Stimulated activated naive CD4-positive, alpha-beta T cell (primary cell): ENCODE results near the gene DPP10.

Experiments used
- DNase-seq, 6 experiments: peaks; one replicate each; lab custom pipeline; 2025; lab: John Stamatoyannopoulos, UW

DPP10 gene

DNA sequence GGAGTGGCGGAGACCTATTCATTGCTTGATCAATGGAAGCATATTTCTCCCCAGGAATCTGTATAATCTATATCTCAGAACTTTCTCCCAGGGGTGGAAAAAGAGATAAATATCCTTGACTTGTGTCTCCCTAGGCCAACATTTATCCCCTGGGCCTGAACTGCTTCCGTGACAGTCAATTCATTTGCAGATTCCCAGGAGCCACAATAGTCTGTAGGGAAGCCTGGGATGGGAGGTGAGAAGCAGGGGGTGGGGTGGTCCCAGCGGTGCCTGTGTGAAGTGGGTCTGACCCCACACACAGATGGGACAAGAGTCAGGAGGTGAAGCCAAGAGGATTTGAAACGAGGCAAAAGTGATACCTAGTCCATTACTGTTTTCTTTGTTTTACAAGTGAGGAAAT, 166.8 kb downstream of the DPP10 start:
- no peak for DNase-seq

DNA sequence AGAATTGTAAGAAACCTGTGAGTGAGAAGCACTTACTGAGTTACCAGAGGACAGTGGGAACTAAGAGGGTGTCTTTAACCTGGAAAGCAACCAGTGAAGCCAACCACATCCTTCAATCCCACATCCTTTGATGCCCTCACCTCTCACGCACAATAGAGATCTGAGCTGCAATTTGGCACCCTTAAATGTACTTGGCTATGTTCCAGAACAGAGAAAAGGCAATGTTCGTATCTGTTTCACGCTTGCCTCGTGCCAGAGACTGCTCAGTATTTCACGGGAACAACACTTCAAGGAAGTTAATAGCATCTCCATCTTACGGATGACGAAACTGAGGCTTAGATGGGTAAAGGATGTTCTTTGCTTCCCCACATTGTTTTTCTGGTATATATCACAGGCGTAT, 167.4 kb downstream of the DPP10 start:
- DNase-seq: no peak

DNA sequence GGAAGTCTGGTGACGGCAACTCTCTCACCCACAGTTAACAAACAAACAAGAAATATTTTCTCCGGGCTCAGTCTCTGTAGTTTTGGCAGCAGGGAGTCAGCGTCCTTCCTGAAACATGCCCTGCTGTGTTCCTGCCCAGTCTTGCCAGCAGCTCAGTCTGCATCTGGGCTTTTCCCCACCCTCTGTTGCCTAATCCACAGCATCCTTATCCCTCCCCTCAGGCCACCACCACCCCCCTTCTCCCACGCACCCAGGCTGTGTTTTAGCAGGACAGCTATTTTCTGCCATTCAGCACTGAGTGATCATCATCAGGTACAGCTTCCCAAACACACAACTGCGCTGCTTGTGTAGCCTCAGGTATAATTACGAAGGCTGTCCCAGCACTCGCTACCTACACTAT, 168.2 kb downstream of the DPP10 start:
- DNase-seq: no peak

DNA sequence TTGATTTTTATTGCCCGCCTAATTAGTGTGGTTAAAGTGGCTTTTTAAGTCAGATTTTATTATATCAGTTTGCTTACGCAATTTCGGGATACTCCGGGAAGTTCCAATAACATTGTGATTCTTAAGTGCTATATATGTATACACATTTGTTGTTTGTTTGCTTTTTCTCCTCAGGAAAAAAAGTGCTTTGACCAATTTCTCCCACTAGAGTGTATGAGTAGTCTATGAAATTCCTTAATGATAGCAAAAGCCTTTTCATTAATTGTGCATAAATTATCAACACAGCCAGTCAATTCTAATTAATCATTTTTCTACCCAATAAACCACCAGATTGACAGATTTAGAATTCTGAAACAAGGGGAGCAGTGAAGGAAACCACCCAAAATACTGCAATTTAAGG, 172.2 kb downstream of the DPP10 start:
- no peak for DNase-seq

DNA sequence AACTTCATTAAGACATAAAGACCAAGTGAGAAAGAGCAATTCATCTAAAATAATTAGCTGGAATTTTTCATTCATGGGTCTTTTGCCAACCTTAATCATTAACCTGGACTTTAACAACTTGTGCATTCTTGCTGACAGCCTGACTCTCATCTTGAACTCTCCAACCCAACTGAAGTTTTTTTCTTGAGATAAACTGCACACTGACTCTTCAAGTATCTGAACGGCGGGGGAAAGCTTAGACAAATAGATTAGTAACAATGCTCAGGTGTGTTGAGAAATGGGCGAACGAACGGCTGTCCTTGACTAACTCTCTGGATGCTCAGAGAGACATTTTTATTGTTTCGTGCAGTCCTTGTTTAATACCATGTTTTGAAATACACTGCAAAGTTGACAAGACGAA, 186.0 kb downstream of the DPP10 start:
- no peak for DNase-seq

DNA sequence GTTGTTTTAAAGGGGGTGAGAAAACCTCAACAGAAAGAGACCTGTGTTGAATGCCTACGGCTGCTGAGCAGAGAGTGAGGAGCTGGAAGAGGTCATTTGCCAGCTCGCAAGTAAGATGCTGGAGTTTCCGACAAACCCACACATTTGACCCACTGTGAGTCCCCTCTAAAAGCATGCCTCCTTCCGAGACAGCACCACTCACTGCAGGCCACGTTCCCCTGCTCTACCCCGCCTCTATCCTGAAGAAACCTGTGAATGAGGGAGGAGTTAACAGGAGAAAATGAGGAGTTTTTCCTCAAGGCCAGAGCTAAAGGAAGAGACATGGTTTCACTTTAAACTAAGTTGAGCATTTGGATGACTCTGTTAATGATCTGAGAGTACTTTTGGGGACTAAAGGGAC, 188.7 kb downstream of the DPP10 start:
- no peak for DNase-seq

DNA sequence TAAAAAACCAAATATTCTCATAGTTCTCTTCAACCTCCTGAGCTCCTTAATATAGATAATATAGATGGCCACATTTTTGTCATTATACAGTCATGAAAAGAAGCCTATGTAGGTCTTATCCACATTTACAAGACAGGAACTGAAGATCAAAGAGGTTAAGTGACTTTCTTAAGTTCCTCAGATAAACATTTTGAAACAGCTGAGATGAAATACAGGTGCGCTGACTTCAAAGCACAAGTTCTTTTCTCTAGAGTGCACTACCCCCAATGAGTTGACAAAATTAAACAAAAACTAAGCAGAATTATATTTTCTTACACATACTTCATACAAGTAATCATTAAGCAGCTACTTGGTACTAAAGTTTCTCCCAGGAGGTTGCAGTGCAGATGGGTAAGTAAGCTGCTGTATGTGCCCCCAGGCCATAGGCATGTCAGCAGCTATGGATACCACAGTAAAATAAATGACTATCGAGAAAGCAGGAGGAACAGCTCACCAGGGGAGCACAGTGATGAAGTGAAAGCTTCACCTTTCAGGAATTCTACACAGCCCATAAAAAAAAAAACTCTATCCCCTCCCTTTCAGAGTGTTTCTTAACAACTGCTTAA, 199.8 kb downstream of the DPP10 start:
- peak in 1 of 6 experiments; percentile 3 for DNase-seq

DNA sequence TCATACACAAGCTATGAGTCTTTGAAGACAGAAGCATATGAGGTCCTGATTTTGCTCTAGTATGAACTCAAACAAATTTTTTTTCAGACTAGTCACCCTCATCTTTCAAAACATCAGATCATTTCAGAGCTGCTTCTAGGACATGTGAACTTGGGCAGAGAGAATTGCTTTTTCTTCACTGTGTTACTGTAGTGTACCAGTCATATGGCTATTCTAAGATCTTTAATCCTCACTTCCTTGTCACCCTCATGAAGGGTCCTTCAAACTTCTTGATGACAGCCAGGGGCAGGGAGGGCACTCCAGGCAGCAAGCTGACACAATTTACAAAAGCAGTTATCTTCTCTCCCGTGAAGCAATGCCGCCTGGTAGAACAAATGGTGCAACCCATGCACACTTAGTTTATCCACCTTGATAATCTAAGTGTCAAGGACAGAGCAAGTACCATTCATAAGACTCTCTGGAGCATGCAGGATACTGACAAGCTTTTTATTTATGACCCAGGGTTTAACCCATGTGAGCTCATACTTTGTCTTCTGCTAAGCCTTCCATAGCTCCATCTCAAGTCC, 200.6 kb downstream of the DPP10 start:
- DNase-seq: no peak

DNA sequence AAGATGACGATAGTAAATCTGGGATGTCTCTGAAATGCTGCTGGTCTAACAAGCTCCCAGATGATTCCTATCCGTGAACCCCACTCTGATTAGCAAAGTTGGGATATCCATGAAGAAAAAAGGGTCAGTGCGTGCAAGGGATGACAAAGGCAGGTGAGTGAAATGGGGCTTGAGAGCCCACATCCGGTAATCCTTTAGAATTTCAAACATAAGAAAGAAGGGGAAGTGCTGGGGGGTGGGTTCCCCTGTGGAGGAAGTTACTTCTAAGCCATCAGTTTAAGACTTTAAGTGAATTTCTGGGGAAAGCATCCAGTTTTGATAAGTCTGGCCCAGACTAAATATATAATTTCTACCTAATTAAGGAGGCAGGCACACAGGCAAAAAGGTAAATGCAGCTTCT, 209.5 kb downstream of the DPP10 start:
- DNase-seq: no peak

DNA sequence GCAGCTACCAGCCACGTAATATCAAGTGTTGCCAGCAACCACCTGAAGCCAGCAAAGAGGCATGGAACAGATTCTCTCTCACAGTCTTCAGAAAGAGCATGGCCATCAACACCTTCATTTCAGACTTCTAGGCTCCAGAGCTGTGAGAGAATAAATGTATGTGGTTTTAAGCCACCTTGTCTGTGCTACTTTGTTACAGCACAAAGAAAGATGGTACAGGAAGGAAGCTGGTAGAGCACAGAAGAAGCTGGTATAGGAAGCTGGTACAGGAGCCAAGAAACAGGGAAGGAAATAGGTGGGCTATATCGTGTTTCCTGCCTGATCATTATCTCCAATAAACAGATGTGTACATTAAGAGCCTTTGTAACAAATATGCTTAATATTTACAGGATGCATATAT, 217.4 kb downstream of the DPP10 start:
- DNase-seq: no peak

DNA sequence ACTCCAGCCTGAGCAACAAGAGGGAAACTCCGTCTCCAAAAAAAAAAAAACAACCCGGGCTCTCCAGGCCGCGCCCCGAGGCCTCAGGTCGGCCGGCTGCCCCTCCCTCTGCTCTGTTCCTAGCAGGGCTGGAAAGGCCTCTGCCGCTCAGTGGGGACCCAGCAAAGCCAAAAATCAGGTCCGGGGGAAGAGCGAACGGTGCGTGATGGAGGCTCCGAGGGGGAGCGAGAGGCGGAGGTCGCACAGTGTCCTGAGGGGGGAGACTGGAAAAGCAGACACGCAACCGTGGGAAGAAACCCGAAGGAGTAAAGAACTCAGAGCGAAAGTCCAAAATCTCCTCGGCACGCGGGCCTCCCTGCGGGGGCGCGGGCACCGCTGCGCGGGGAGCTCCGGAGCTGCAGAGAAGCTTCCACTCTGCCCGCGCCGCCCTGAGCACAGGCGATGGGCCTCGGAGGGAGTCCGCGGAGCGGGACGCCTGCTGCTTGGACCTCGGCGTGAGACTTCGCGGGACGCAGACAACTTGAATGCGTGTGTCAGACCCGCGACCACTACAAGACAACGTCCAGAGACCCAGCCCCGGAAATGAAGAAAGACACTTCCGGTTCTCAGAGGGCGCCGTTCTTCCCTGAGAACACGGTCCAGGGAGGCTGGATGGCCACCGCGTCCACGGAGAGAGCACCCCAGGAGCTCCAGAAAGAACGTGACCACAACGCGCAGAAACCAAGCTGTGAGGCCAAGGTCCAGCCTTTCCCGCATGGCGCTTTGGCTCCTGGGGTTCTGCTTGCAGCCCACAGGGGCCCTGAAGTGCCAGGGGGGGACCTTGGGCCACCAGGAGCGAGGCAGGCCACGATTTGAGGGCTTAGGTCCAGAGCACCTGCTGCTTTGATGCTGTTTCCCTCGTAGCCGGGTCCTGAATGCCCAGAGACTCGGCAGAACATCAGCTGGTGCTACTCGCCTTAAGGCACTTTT, 219.8 kb downstream of the DPP10 start:
- peak in 1 of 6 experiments; percentile 8 for DNase-seq

DNA sequence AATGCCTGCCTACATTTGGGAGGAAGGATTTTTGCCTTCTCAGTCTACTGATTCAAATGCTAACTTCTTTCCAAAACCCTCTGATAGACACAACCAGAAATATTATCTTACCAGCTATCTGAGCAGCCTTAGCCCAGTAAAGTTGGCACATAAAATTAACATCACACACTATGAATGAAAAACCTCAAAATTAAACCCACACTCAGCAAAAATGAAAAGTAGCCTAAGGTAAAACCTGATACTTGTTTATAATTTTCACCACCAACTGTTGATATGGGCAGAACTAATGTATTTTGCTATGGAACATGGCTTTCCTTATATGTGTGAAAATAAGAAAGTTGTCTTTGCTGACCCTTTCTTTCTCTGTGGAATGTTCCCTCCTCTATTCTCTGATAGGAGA, 226.0 kb downstream of the DPP10 start:
- no peak for DNase-seq

DNA sequence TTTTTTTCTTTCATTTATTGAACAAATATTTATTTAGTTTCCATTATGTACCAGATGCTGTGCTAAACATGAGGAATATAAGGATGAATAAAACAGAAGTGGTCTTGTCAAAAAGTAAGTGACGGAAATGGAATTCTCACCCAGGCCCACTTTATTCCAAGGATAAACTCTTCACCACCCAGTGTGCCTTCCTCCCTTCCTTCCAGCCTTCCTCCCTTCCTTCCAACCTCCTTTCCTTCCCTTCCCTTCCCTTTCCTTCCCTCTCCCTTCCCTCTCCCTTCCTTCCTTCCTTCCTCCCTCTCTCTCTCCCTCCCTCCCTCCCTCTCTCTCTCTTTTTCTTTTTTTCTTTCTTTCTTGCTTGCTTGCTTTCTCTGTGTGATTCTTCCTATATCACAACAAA, 240.8 kb downstream of the DPP10 start:
- no peak for DNase-seq

DNA sequence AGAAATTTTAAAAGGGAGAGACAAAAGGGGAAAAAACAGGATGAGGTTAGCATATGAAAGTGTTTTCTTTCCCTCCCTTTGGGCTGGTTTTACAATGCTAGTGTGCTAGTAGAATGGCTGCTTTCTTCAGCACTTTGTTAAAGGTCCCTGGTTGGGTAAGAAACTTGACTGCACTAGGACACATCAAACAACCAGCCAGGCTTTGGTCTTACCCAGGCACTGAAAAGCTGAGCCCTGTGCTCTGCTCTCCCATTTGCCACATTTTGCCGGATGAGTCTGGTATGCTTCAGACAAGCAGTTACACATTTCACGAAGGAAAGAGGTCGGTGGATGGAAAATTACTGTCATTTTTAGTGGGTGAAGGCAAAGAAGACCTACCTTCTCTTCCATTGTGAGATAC, 242.0 kb downstream of the DPP10 start:
- peak in 2 of 6 experiments; percentile 15 to 28 for DNase-seq

DNA sequence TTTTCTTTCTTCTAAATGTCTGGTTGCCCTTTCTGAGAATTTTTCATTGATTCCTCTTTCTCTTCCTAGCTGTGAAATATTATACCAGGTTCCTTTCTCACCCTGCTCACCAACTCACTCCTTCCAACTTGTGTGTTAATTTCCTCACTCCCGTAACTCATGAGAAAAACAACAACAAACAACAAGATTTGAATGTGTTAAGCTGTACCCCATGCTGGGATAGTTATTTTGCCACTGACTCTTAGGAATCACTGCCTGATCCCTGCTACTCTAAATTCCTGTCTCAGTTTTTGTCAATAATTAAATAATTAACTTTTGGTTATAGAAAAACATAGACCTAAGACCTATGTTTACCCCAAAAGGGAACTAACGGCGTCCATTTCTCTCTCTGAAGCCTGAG, 242.7 kb downstream of the DPP10 start:
- DNase-seq: no peak

DNA sequence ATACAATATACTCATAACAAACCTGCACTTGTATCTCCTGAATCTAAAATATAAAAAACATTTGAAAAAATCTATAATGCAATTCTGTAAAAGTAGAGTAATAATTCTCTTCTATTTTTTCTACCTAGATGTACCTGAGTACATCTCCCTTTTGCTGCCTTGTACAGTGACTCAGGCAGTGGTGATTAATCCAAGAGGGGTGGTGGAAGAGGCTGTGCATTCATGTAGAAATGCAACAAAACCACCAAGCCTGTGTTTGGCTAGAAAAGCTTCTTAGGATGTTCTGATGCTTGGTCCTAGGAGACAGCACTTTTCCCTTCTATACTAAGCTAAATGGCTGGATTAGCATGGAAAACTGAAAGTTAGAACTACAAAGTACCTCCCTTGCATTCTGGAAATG, 245.8 kb downstream of the DPP10 start:
- no peak for DNase-seq

DNA sequence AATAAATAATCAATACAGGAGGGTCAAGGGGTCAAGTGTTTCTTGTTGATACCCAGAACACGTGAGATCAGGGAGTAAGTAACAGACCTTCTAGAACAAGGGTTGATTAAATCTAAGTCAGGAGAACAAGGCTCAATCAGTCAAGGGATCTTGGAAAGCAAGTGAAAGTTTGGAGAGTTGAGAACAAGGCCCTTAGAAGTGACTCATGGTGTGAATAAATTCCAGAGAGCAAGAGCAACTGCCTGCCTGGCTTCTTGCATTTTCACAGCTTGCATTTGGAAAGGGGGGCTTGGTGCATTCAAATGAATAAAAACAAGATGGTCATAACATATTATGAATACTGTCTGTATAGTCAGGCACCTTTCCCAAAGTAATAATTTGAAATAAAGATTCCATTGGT, 256.1 kb downstream of the DPP10 start:
- no peak for DNase-seq

DNA sequence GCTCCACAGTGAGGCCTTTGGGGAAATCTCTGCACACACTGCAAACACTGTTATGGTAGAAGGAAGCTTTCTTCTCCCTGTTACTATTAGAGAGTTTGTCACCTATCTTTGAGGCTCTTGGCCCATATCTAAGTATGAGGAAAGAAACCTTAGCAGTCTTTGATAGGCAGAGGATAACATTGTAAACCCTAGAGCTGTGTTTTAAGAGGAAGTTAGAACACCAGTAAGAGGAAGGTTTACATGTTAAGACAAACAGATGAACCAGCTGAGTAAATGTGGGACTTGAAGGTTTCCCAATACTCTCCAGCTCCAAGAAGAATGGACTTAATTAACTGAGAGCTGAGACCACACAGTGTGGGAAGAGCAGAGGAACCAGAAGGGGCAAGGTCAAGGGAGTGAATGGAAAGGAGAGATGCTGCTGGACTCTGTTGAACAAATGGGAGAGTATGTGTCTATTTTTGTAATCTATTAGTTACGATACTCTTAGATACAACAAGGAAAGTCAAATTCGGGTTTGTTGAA, 257.0 kb downstream of the DPP10 start:
- no peak for DNase-seq

DNA sequence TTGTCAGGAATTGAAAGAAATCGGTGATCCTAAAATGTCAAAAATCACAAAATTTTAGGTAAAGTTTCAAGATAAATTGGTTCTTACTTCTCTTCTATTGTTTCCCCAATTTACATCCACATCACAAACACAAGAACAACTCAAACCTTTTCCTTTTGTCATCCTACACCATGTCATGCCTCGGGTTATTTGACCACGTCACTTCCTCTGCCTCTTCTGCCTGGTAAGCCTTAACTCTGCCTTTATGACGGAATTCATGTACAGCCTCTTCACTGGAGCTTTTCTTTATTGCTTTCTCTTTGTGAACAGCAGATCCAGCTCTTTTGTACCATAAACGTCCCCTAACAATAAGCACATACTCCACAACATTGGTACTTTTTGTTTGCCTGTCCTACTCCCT, 258.0 kb downstream of the DPP10 start:
- no peak for DNase-seq

DNA sequence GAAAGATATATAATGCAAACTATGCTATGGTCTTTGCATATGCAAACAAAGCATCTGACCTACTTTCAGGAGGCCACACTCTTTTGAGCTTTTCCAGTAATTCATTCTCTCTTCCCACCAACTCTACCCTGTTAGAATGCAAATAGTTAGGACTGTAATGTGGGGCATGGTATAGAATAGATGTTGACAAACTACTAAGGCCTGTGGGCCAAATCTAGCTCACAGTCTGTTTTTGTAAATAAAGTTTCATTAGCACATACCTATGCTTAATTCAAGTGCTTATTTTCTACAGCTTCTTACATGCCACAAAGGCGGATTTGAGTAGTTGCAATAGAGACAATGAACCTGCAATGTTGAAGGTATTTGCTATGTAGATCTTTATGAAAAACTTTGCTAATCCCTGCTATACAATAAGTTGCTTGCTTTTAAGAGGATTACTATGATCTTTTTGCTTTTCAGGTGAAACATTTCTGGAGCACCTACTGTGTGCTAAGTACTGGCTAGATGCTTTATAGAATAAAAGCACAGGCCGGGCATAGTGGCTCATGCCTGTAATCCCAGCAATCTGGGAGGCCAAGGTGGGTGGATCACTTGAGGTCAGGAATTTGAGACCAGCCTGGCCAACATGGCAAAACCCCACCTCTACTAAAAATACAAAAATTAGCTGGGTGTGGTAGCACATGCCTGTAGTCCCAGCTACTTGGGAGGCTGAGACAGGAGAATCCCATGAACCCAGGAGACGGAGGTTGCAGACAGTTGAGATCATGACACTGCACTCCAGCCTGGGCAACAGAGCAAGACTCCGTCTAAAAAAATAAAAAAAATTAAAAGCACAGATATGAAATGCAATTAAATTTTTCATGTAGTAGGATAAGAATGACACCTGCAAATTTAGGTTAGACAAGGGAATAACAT, 267.8 kb downstream of the DPP10 start:
- no peak for DNase-seq

DNA sequence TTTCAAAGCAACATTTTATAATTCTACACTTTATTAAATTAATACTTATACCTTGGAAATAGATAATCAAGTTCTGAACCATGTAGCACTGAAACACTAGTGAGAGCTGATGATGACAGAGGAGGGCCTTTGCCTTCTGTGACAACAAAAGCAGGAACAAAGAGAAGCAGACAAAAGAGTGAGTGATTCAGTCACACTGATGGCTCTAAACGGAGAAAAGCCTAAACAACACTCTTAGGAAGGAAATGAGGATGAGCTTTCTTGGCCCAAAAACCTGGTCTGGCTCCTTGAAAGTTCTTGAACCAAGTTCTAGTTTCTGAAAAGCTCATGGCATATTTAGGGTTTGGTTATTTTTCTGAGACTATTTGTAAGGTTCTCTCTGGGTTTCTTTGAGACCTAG, 271.9 kb downstream of the DPP10 start:
- DNase-seq: no peak

DNA sequence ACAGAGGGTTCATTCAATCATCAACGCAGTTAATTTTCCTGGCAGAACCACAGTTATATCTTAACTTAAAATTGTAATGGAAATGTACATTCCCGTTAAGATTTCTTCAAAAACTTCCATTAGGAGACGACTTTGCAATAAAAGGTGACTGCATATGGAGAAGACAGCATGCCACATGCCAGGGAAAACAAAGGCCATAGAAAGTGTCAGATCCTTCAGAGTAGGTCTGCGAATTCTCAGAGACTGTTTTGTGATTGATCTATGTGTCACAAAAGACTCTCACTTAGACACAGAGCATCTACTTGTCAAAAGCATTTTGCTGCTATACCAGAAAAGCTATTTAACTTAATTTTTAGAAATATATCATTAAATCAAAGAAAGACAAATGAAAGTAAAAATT, 274.6 kb downstream of the DPP10 start:
- DNase-seq: no peak
